Esophagus muscularis mucosa (tissue), 3 donors: ENCODE results near the gene LMX1B.

Source experiments
- POLR2AphosphoS5 ChIP-seq, 2 donors: sonication (generic); formaldehyde crosslinking; IDR thresholded peaks; one replicate each; pipeline ENCODE4 v1.6.1; 2017; ENCODE audit warnings: antibody characterized with exemption in 2 of 2
- TF ChIP-seq, protein P1 (sequence below), 3 experiments: fragments of 200-600 bp in 2 of 3; fragments of 450-650 bp in 1 of 3; sonication (generic) in 2 of 3; IDR thresholded peaks; one replicate each; pipeline ENCODE4 v1.5.1; 2017 to 2019; ENCODE audit warnings: antibody characterized with exemption in 3 of 3, mild to moderate bottlenecking in 2 of 3, moderate library complexity in 1 of 3

DNA sequence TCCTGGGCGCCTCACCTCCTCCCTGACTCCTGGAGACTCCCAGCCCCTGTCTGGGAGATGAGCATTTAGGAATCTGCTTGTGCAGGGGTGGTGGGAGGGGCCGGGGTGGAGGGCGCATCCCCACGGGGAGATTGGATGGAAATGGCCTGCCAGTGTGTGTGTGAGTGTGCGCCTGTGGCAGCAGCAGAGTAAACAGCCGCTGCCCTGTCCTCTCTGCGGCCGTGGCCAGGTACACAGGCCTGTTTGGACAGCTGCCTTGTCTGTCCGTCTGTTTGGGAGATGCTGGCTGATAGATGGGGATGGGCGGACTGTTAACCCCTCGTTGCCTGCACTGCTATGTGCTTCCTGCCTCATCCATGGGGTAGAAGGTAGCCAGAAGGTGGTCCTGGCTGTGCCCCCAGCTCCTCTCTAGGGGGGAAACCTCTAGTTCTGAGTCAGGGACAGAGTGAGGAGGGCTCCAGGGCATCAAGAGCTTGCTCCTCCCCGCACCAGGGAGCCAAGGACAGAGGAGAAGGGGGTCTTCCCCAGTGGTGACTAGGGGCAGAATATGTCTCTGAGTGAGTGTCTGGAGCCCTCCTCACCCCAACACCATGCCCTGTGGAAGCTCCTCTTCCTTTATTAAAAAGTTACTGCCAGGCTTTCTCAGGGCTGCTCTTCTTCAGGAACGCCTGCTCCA is 60.1 kb downstream of the LMX1B start:
- no peak for TF ChIP-seq POLR2AphosphoS5 (IDR thresholded peaks at IDR 0.05)
- TF ChIP-seq, protein P1, sequence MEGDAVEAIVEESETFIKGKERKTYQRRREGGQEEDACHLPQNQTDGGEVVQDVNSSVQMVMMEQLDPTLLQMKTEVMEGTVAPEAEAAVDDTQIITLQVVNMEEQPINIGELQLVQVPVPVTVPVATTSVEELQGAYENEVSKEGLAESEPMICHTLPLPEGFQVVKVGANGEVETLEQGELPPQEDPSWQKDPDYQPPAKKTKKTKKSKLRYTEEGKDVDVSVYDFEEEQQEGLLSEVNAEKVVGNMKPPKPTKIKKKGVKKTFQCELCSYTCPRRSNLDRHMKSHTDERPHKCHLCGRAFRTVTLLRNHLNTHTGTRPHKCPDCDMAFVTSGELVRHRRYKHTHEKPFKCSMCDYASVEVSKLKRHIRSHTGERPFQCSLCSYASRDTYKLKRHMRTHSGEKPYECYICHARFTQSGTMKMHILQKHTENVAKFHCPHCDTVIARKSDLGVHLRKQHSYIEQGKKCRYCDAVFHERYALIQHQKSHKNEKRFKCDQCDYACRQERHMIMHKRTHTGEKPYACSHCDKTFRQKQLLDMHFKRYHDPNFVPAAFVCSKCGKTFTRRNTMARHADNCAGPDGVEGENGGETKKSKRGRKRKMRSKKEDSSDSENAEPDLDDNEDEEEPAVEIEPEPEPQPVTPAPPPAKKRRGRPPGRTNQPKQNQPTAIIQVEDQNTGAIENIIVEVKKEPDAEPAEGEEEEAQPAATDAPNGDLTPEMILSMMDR (IDR thresholded peaks at IDR 0.05) = no peak
